Measurements from ENCODE around the gene ROCK2. TPM values are rescaled to one million over a fixed set of nuclear protein-coding genes. Genes with fewer than 3 reads are reported as not detected.

The ROCK2 gene
- total and polyA plus RNA-seq, 8 donors = 49.4 to 61.5 (median 58.8) TPM

- H3K4me1 ChIP-seq = peaks cover 0 to 2% of the 10 kb centered on the region in 2 donors
- H3K27ac ChIP-seq = no peak overlapping the region
- intact Hi-C loops (cut with DNase I) = no loop called here
- DNase-seq (no peak), ATAC-seq (no peak)
- TF ChIP-seq CTCF (IDR thresholded peaks at IDR 0.05) = no peak
- H3K9me3 ChIP-seq = no peaks in the 10 kb centered on the region
- peaks cover 0 to 45% of the 10 kb centered on the region in 2 donors for H3K36me3 ChIP-seq
- no peak overlapping the region for H3K4me3 ChIP-seq
- H3K27me3 ChIP-seq = no peaks in the 10 kb centered on the region
Observed at GRCh38 chr2:11220445-11220844, 124.0 kb downstream of the ROCK2 start.

GRCh38 chr2:11215407-11215806, 129.0 kb downstream of the ROCK2 start:
- Histone ChIP-seq H3K36me3 (peaks cover 0 to 85% of the 10 kb centered on the region in 2 donors), H3K27me3 (no peaks in the 10 kb centered on the region), H3K27ac (no peak overlapping the region), H3K4me3 (no peak overlapping the region), H3K9me3 (no peaks in the 10 kb centered on the region), H3K4me1 (no peaks in the 10 kb centered on the region)
- ATAC-seq (no peak), DNase-seq (no peak)
- intact Hi-C loops (cut with DNase I) = no loop called here
- no peak for TF ChIP-seq CTCF (IDR thresholded peaks at IDR 0.05)

- H3K27ac ChIP-seq = no peak overlapping the region
- no peak for DNase-seq
- no peaks in the 10 kb centered on the region for H3K27me3 ChIP-seq
- TF ChIP-seq CTCF (IDR thresholded peaks at IDR 0.05) = no peak
- no peak overlapping the region for H3K4me3 ChIP-seq
- no peaks in the 10 kb centered on the region for H3K4me1 ChIP-seq
- ATAC-seq = no peak
- no peaks in the 10 kb centered on the region for H3K9me3 ChIP-seq
- intact Hi-C loops (cut with DNase I) = no loop called here
- peaks cover 0 to 85% of the 10 kb centered on the region in 2 donors for H3K36me3 ChIP-seq
Observed at GRCh38 chr2:11214770-11215169, 129.7 kb downstream of the ROCK2 start.

- intact Hi-C loops (cut with DNase I) = no loop called here
- H3K4me1 ChIP-seq = no peaks in the 10 kb centered on the region
- ATAC-seq (no peak), DNase-seq (no peak)
- H3K27ac ChIP-seq = no peak overlapping the region
- no peaks in the 10 kb centered on the region for H3K9me3 ChIP-seq
- peaks cover 0 to 81% of the 10 kb centered on the region in 2 donors for H3K36me3 ChIP-seq
- no peak overlapping the region for H3K4me3 ChIP-seq
- no peaks in the 10 kb centered on the region for H3K27me3 ChIP-seq
- no peak for TF ChIP-seq CTCF (IDR thresholded peaks at IDR 0.05)
Observed at GRCh38 chr2:11213975-11214374, 130.5 kb downstream of the ROCK2 start.

- no peaks in the 10 kb centered on the region for H3K9me3 ChIP-seq
- no peak for TF ChIP-seq CTCF (IDR thresholded peaks at IDR 0.05)
- ATAC-seq (no peak), DNase-seq (no peak)
- no peak overlapping the region for H3K4me3 ChIP-seq
- H3K27ac ChIP-seq = no peak overlapping the region
- no peaks in the 10 kb centered on the region for H3K4me1 ChIP-seq
- H3K27me3 ChIP-seq = no peaks in the 10 kb centered on the region
- intact Hi-C loops (cut with DNase I) = no loop called here
- peaks cover 0 to 81% of the 10 kb centered on the region in 2 donors for H3K36me3 ChIP-seq
Observed at GRCh38 chr2:11213090-11213638, 131.3 kb downstream of the ROCK2 start.

All from left lung (tissue), 10 donors.